DMS79 treated with DMSO at 0.1 percent for 48 hours (cell line): Measurements from ENCODE around the gene CNIH4.
"Not testable (repeated sequence)": the region's sequence is repeated elsewhere in the genome, so short reads cannot be mapped to it uniquely, and the experiment has no call there.

Experiments
- DNase-seq: peaks from one replicate; lab custom pipeline; 2025; lab: John Stamatoyannopoulos, UW

Gene CNIH4

GRCh38 chr1:224356685-224357625 is at the start of gene CNIH4:
CNIH4 (plus strand) TSS chr1:224356879; CDS start chr1:224356925, 46 bp downstream.
- DNase-seq: peak; percentile 92

GRCh38 chr1:224308064-224308463 is 48.6 kb upstream of the CNIH4 start:
- DNase-seq: no peak

GRCh38 chr1:224311503-224311902 is 45.2 kb upstream of the CNIH4 start:
- not testable (repeated sequence) for DNase-seq

- no peak for DNase-seq
Measured at GRCh38 chr1:224312025-224312424, 44.7 kb upstream of the CNIH4 start.

- DNase-seq: peak; percentile 72
Measured at GRCh38 chr1:224317383-224318045, 39.2 kb upstream of the CNIH4 start.

- DNase-seq: no peak
Measured at GRCh38 chr1:224321706-224322105, 35.0 kb upstream of the CNIH4 start.

GRCh38 chr1:224325959-224326358 is 30.7 kb upstream of the CNIH4 start:
- no peak for DNase-seq

- no peak for DNase-seq
Measured at GRCh38 chr1:224328644-224329043, 28.0 kb upstream of the CNIH4 start.

GRCh38 chr1:224329484-224329841 is 27.2 kb upstream of the CNIH4 start:
- DNase-seq: no peak

GRCh38 chr1:224329842-224330753 is 26.6 kb upstream of the CNIH4 start, which contains the start of gene NVL:
NVL (minus strand) TSS chr1:224330172; CDS start chr1:224330127, 45 bp downstream.
- peak; percentile 83 for DNase-seq

- DNase-seq: no peak
Measured at GRCh38 chr1:224331326-224331725, 25.4 kb upstream of the CNIH4 start.

GRCh38 chr1:224331824-224332223 is 24.9 kb upstream of the CNIH4 start:
- DNase-seq: no peak

- peak; percentile 82 for DNase-seq
Measured at GRCh38 chr1:224333309-224333926, 23.3 kb upstream of the CNIH4 start.

GRCh38 chr1:224333939-224334786 is 22.5 kb upstream of the CNIH4 start:
- no peak for DNase-seq

- DNase-seq: no peak
Measured at GRCh38 chr1:224338150-224338838, 18.4 kb upstream of the CNIH4 start.

- DNase-seq: no peak
Measured at GRCh38 chr1:224339442-224340033, 17.1 kb upstream of the CNIH4 start.

- not testable (repeated sequence) for DNase-seq
Measured at GRCh38 chr1:224340453-224341384, 16.0 kb upstream of the CNIH4 start.

- no peak for DNase-seq
Measured at GRCh38 chr1:224343679-224344078, 13.0 kb upstream of the CNIH4 start.
